Measurements from ENCODE around the gene SMIM23.

Gene SMIM23

DNA sequence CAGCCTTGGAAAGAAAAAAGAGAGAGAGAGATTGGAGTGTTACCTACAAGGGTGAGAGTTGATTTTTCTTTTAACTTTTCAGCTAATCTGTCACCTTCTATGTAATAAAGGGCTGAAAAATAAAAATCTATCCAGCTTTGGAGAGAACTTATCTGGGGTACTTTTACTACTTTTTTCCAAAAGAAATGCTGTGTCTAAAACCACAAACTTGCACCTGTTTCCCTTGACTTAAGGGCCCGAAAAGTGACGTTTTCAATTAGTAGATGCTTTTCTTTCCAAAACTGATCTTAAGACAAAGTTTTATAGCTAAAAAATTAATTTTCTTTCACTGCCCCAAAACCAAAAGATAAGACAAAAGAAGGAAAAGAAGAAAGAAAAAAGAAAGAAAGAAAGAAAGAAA is 48.8 kb downstream of the SMIM23 start:
- no peaks in the 10 kb centered on the region for H3K36me3 ChIP-seq (ENCODE audit: control insufficient read depth in 1 of 2, insufficient read depth in 2 of 2, low read depth in 1 of 2, low read length in 2 of 2)
- no peak overlapping the region for H2AFZ ChIP-seq (ENCODE audit: low read depth, low read length)
- no peak overlapping the region for H3K9ac ChIP-seq (ENCODE audit: low read length)
- no peak overlapping the region for H2AK5ac ChIP-seq (ENCODE audit: low read length, severe bottlenecking)
- no CpG with 5 or more reads among the region's 2 CpGs for WGBS
- no peak overlapping the region for H3K23ac ChIP-seq (ENCODE audit: low read length in 2 of 2)
- DNase-seq: no peak
- no peak overlapping the region for H3K4me2 ChIP-seq (ENCODE audit: low read length, poor library complexity, severe bottlenecking)
- H3K4me1 ChIP-seq (ENCODE audit: control insufficient read depth, insufficient read depth, low read depth, low read length): no peaks in the 10 kb centered on the region
- no peak overlapping the region for H3K4me3 ChIP-seq (ENCODE audit: insufficient read depth in 1 of 2, low read depth in 1 of 2, low read length in 2 of 2)
- no peak overlapping the region for H2BK120ac ChIP-seq (ENCODE audit: low read depth, low read length)
- no peak overlapping the region for H3K14ac ChIP-seq (ENCODE audit: low read length in 2 of 2)
- H4K91ac ChIP-seq (ENCODE audit: low read length): no peak overlapping the region
- H2BK12ac ChIP-seq (ENCODE audit: low read length in 2 of 2): no peak overlapping the region
- peaks cover 3 to 8% of the 10 kb centered on the region in 2 experiments for H3K27me3 ChIP-seq (ENCODE audit: control insufficient read depth in 1 of 2, insufficient read depth in 1 of 2, low read length in 2 of 2)
- no peak overlapping the region for H4K8ac ChIP-seq (ENCODE audit: low read length)
- H3K18ac ChIP-seq (ENCODE audit: low read depth in 1 of 2, low read length in 2 of 2): no peak overlapping the region
- H2BK15ac ChIP-seq (ENCODE audit: low read depth, poor library complexity, severe bottlenecking): no peak overlapping the region
- peaks cover 34% of the 10 kb centered on the region for H3K9me3 ChIP-seq (ENCODE audit: control insufficient read depth, low read length)
- no peak overlapping the region for H3K4ac ChIP-seq (ENCODE audit: low read depth in 1 of 2, low read length in 2 of 2)
- H2BK5ac ChIP-seq (ENCODE audit: low read depth, low read length, poor library complexity, severe bottlenecking): no peak overlapping the region
- no peaks in the 10 kb centered on the region for H3K79me1 ChIP-seq (replicated peaks; ENCODE audit: low read length, poor library complexity, severe bottlenecking)
- H3K27ac ChIP-seq (ENCODE audit: low read length, poor library complexity, severe bottlenecking): no peak overlapping the region

DNA sequence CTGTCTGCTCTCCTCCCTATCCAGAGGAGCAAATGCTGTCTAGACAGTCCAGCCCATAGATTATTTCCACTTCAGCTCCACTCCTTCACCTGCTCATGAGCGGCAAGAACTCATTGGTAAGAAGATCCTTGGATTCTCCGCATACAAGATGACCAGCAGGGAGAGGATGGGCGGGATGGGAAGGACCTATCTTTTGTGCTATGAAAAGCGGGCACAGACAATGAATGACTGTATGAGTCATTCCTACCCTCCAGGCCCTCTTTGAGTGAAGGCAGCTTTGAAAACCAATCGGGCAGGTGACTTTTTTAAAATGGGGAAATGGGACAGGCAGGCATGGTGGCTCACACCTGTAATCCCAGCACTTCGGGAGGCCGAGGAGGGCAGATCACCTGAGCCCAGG is 49.4 kb downstream of the SMIM23 start:
- no peak overlapping the region for H3K27ac ChIP-seq (ENCODE audit: low read length, poor library complexity, severe bottlenecking)
- no peak overlapping the region for H2BK120ac ChIP-seq (ENCODE audit: low read depth, low read length)
- H3K4ac ChIP-seq (ENCODE audit: low read depth in 1 of 2, low read length in 2 of 2): no peak overlapping the region
- no peaks in the 10 kb centered on the region for H3K36me3 ChIP-seq (ENCODE audit: control insufficient read depth in 1 of 2, insufficient read depth in 2 of 2, low read depth in 1 of 2, low read length in 2 of 2)
- H3K27me3 ChIP-seq (ENCODE audit: control insufficient read depth in 1 of 2, insufficient read depth in 1 of 2, low read length in 2 of 2): peaks cover 3 to 8% of the 10 kb centered on the region in 2 experiments
- no peak overlapping the region for H3K18ac ChIP-seq (ENCODE audit: low read depth in 1 of 2, low read length in 2 of 2)
- no peaks in the 10 kb centered on the region for H3K4me1 ChIP-seq (ENCODE audit: control insufficient read depth, insufficient read depth, low read depth, low read length)
- no peak overlapping the region for H3K4me2 ChIP-seq (ENCODE audit: low read length, poor library complexity, severe bottlenecking)
- no peak overlapping the region for H3K9ac ChIP-seq (ENCODE audit: low read length)
- H3K4me3 ChIP-seq (ENCODE audit: insufficient read depth in 1 of 2, low read depth in 1 of 2, low read length in 2 of 2): no peak overlapping the region
- no peak overlapping the region for H2BK15ac ChIP-seq (ENCODE audit: low read depth, poor library complexity, severe bottlenecking)
- H3K14ac ChIP-seq (ENCODE audit: low read length in 2 of 2): no peak overlapping the region
- H3K9me3 ChIP-seq (ENCODE audit: control insufficient read depth, low read length): peaks cover 27% of the 10 kb centered on the region
- H2BK5ac ChIP-seq (ENCODE audit: low read depth, low read length, poor library complexity, severe bottlenecking): no peak overlapping the region
- WGBS: 80% methylated on average over 7 of the region's 7 CpGs
- H2AK5ac ChIP-seq (ENCODE audit: low read length, severe bottlenecking): no peak overlapping the region
- H4K8ac ChIP-seq (ENCODE audit: low read length): no peak overlapping the region
- no peak overlapping the region for H3K23ac ChIP-seq (ENCODE audit: low read length in 2 of 2)
- no peak for DNase-seq
- H4K91ac ChIP-seq (ENCODE audit: low read length): no peak overlapping the region
- H2AFZ ChIP-seq (ENCODE audit: low read depth, low read length): no peak overlapping the region
- no peaks in the 10 kb centered on the region for H3K79me1 ChIP-seq (replicated peaks; ENCODE audit: low read length, poor library complexity, severe bottlenecking)
- no peak overlapping the region for H2BK12ac ChIP-seq (ENCODE audit: low read length in 2 of 2)

DNA sequence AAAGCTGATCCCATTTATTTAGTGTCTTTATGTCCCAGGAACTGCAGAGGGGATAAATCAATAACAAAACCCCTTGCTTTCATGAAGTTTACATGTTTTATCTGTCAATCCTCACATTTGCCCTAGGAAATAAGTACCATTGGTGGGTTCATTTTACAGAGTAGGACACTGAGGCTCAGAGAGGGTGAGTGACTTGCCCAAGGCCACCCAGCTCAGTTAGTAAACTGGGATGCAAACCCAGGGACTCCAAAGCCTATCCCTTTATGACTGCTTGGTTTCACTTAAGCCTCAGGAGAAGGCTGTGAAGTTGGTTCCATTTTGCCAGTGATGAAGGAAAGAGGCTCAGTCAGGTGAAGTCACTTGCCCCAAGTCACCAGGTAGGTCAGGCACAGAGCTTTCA is 51.9 kb downstream of the SMIM23 start:
- Histone ChIP-seq H3K4ac (ENCODE audit: low read depth in 1 of 2, low read length in 2 of 2) (no peak overlapping the region), H4K91ac (ENCODE audit: low read length) (no peak overlapping the region), H4K8ac (ENCODE audit: low read length) (no peak overlapping the region), H2BK12ac (ENCODE audit: low read length in 2 of 2) (no peak overlapping the region), H3K79me1 (replicated peaks; ENCODE audit: low read length, poor library complexity, severe bottlenecking) (no peaks in the 10 kb centered on the region), H3K4me3 (ENCODE audit: insufficient read depth in 1 of 2, low read depth in 1 of 2, low read length in 2 of 2) (no peak overlapping the region), H3K14ac (ENCODE audit: low read length in 2 of 2) (no peak overlapping the region), H3K36me3 (ENCODE audit: control insufficient read depth in 1 of 2, insufficient read depth in 2 of 2, low read depth in 1 of 2, low read length in 2 of 2) (no peaks in the 10 kb centered on the region), H2AFZ (ENCODE audit: low read depth, low read length) (no peak overlapping the region), H3K4me2 (ENCODE audit: low read length, poor library complexity, severe bottlenecking) (no peak overlapping the region), H2BK15ac (ENCODE audit: low read depth, poor library complexity, severe bottlenecking) (no peak overlapping the region), H3K27me3 (ENCODE audit: control insufficient read depth in 1 of 2, insufficient read depth in 1 of 2, low read length in 2 of 2) (peaks cover 3 to 8% of the 10 kb centered on the region in 2 experiments), H3K4me1 (ENCODE audit: control insufficient read depth, insufficient read depth, low read depth, low read length) (no peaks in the 10 kb centered on the region), H3K23ac (ENCODE audit: low read length in 2 of 2) (no peak overlapping the region), H3K9me3 (ENCODE audit: control insufficient read depth, low read length) (peaks cover 12% of the 10 kb centered on the region), H3K18ac (ENCODE audit: low read depth in 1 of 2, low read length in 2 of 2) (no peak overlapping the region), H2AK5ac (ENCODE audit: low read length, severe bottlenecking) (no peak overlapping the region), H2BK120ac (ENCODE audit: low read depth, low read length) (no peak overlapping the region), H2BK5ac (ENCODE audit: low read depth, low read length, poor library complexity, severe bottlenecking) (no peak overlapping the region), H3K9ac (ENCODE audit: low read length) (no peak overlapping the region), H3K27ac (ENCODE audit: low read length, poor library complexity, severe bottlenecking) (no peak overlapping the region)
- DNase-seq: no peak

DNA sequence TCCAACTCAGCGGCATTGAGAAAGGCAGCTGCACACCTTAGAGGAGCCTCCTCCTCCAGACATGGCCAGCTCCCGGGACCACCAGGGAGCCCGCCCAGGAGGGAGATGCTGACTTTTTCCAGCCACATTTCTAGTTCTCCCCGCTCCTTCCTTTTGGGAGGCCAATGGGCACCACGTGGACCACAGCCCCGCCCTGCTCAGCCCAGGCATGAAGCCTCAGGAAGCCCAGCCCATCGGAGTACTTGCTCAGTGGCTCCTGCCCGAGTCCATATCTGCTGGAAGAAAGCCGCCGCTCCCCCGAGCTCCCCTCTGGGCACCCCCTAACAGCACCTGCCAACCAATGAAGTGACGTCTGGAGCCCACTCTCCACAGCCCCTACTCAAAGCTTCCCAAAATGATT is 52.4 kb downstream of the SMIM23 start:
- H3K4ac ChIP-seq (ENCODE audit: low read depth in 1 of 2, low read length in 2 of 2): no peak overlapping the region

More for the DNA sequence above, 52.4 kb downstream of the SMIM23 start:
- H2BK120ac ChIP-seq (ENCODE audit: low read depth, low read length): no peak overlapping the region
- H3K79me1 ChIP-seq (replicated peaks; ENCODE audit: low read length, poor library complexity, severe bottlenecking): no peaks in the 10 kb centered on the region
- no peak overlapping the region for H3K4me2 ChIP-seq (ENCODE audit: low read length, poor library complexity, severe bottlenecking)
- H3K9me3 ChIP-seq (ENCODE audit: control insufficient read depth, low read length): peaks cover 7% of the 10 kb centered on the region
- WGBS: 84% methylated on average over 11 of the region's 12 CpGs
- H2BK15ac ChIP-seq (ENCODE audit: low read depth, poor library complexity, severe bottlenecking): no peak overlapping the region
- H3K18ac ChIP-seq (ENCODE audit: low read depth in 1 of 2, low read length in 2 of 2): no peak overlapping the region
- H2BK12ac ChIP-seq (ENCODE audit: low read length in 2 of 2): no peak overlapping the region
- no peak overlapping the region for H3K14ac ChIP-seq (ENCODE audit: low read length in 2 of 2)
- H3K9ac ChIP-seq (ENCODE audit: low read length): no peak overlapping the region
- H3K36me3 ChIP-seq (ENCODE audit: control insufficient read depth in 1 of 2, insufficient read depth in 2 of 2, low read depth in 1 of 2, low read length in 2 of 2): no peaks in the 10 kb centered on the region
- DNase-seq: no peak
- H3K23ac ChIP-seq (ENCODE audit: low read length in 2 of 2): no peak overlapping the region
- H4K8ac ChIP-seq (ENCODE audit: low read length): no peak overlapping the region
- H3K4me1 ChIP-seq (ENCODE audit: control insufficient read depth, insufficient read depth, low read depth, low read length): no peaks in the 10 kb centered on the region
- no peak overlapping the region for H4K91ac ChIP-seq (ENCODE audit: low read length)
- H2BK5ac ChIP-seq (ENCODE audit: low read depth, low read length, poor library complexity, severe bottlenecking): no peak overlapping the region
- H2AFZ ChIP-seq (ENCODE audit: low read depth, low read length): no peak overlapping the region
- H3K27me3 ChIP-seq (ENCODE audit: control insufficient read depth in 1 of 2, insufficient read depth in 1 of 2, low read length in 2 of 2): peaks cover 3 to 8% of the 10 kb centered on the region in 2 experiments
- H3K4me3 ChIP-seq (ENCODE audit: insufficient read depth in 1 of 2, low read depth in 1 of 2, low read length in 2 of 2): no peak overlapping the region
- no peak overlapping the region for H2AK5ac ChIP-seq (ENCODE audit: low read length, severe bottlenecking)
- no peak overlapping the region for H3K27ac ChIP-seq (ENCODE audit: low read length, poor library complexity, severe bottlenecking)
